ENCODE measurements around the gene ZBTB18. TPM values are rescaled to one million over a fixed set of nuclear protein-coding genes. Genes with fewer than 3 reads are reported as not detected.

The ZBTB18 gene
- polyA plus RNA-seq, 1 of the 3 experiments (the other 2 are of a cell fraction): 19.3 TPM

DNA sequence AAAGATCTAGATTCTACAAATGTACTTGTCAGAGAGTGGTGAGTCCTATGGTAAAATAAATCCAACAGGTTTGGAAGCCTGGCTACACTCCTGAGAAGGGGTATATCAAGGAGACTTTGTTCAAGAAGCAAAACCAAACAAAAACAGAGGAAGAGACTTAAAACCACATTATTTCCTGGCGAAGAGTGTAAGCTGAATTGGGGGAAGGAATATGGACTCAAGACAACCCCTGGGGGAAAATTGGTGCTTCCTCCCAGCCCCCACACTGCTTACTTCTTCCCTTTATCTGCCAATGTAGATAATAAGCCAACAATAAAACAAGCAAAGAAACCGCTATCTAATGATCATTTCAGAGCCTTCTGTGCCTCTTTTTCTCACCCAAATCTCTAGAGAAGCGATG, 48.4 kb upstream of the ZBTB18 start:
- ChIA-PET CTCF (no interaction called here), POLR2A (no interaction called here)
- DNase-seq: no peak
- H4K20me1 ChIP-seq (ENCODE audit: insufficient read depth): no peaks in the 10 kb centered on the region
- TF ChIP-seq, protein P1, sequence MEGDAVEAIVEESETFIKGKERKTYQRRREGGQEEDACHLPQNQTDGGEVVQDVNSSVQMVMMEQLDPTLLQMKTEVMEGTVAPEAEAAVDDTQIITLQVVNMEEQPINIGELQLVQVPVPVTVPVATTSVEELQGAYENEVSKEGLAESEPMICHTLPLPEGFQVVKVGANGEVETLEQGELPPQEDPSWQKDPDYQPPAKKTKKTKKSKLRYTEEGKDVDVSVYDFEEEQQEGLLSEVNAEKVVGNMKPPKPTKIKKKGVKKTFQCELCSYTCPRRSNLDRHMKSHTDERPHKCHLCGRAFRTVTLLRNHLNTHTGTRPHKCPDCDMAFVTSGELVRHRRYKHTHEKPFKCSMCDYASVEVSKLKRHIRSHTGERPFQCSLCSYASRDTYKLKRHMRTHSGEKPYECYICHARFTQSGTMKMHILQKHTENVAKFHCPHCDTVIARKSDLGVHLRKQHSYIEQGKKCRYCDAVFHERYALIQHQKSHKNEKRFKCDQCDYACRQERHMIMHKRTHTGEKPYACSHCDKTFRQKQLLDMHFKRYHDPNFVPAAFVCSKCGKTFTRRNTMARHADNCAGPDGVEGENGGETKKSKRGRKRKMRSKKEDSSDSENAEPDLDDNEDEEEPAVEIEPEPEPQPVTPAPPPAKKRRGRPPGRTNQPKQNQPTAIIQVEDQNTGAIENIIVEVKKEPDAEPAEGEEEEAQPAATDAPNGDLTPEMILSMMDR (IDR thresholded peaks at IDR 0.05): no peak
- no peak for TF ChIP-seq POLR2AphosphoS5 (IDR thresholded peaks at IDR 0.05; ENCODE audit: low read depth, low read length)
- no peaks in the 10 kb centered on the region for H3K79me2 ChIP-seq (ENCODE audit: insufficient read depth)
- no peaks in the 10 kb centered on the region for H3K27me3 ChIP-seq (ENCODE audit: insufficient read depth)
- no peak overlapping the region for H3K4me3 ChIP-seq (ENCODE audit: low read depth in 2 of 2, low read length in 1 of 2)
- H3K9me3 ChIP-seq: no peaks in the 10 kb centered on the region
- no peaks in the 10 kb centered on the region for H3K36me3 ChIP-seq (replicated peaks in 1 of 2; ENCODE audit: control insufficient read depth in 1 of 2, insufficient read depth in 2 of 2, low read length in 1 of 2)
- H2AFZ ChIP-seq (ENCODE audit: low read depth): no peak overlapping the region
- H3K4me1 ChIP-seq (ENCODE audit: control insufficient read depth in 1 of 2, insufficient read depth in 2 of 2, low read depth in 1 of 2, low read length in 1 of 2): no peaks in the 10 kb centered on the region
- 89% methylated on average over 3 of the region's 3 CpGs for WGBS (ENCODE audit: low lambda C conversion rate)
- H3F3A ChIP-seq (replicated peaks; ENCODE audit: insufficient read depth): no peaks in the 10 kb centered on the region
- no peak overlapping the region for H3K9ac ChIP-seq
- H3K9me2 ChIP-seq: no peaks in the 10 kb centered on the region
- no peak overlapping the region for H3K4me2 ChIP-seq
- no peak overlapping the region for H3K27ac ChIP-seq (ENCODE audit: low read depth in 2 of 2, low read length in 1 of 2)

DNA sequence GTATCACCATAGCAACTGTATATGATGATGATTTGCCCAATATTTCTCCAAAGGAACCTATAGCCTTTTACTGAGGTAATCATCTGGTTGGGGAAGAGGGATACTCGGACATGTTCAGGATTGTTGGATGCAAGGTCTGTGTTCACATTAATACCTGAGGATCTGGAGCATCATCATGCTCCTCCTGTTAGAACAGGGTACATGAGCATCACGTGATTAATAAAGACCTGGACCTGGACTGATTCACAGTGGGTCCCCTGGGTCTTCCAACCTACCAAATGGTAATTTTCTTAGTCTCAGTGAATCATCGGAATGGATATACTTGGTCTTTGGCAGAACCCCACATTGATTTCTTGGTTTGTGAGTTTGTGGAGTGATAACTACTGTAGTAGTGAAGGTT, 45.6 kb upstream of the ZBTB18 start:
- Histone ChIP-seq H3K27me3 (ENCODE audit: insufficient read depth) (no peaks in the 10 kb centered on the region), H3K79me2 (ENCODE audit: insufficient read depth) (no peaks in the 10 kb centered on the region), H2AFZ (ENCODE audit: low read depth) (no peak overlapping the region), H3K4me3 (ENCODE audit: low read depth in 2 of 2, low read length in 1 of 2) (no peak overlapping the region), H3K9me3 (no peaks in the 10 kb centered on the region), H3K36me3 (replicated peaks in 1 of 2; ENCODE audit: control insufficient read depth in 1 of 2, insufficient read depth in 2 of 2, low read length in 1 of 2) (no peaks in the 10 kb centered on the region), H3K27ac (ENCODE audit: low read depth in 2 of 2, low read length in 1 of 2) (no peak overlapping the region), H3K4me2 (no peak overlapping the region), H3K4me1 (ENCODE audit: control insufficient read depth in 1 of 2, insufficient read depth in 2 of 2, low read depth in 1 of 2, low read length in 1 of 2) (peaks cover 0 to 8% of the 10 kb centered on the region in 2 experiments; a peak in 2 of 4 replicates), H3K9me2 (no peaks in the 10 kb centered on the region), H4K20me1 (ENCODE audit: insufficient read depth) (no peaks in the 10 kb centered on the region), H3F3A (replicated peaks; ENCODE audit: insufficient read depth) (peaks cover under 1% of the 10 kb centered on the region), H3K9ac (no peak overlapping the region)
- DNase-seq: no peak
- ChIA-PET CTCF (no interaction called here), POLR2A (no interaction called here)
- no peak for TF ChIP-seq JUND (IDR thresholded peaks at IDR 0.05)
- TF ChIP-seq SMC3 (IDR thresholded peaks at IDR 0.05; ENCODE audit: low read depth, low read length): no peak
- no peak for TF ChIP-seq SIN3A (IDR thresholded peaks at IDR 0.05; ENCODE audit: borderline replicate concordance, low read depth, low read length)
- no peak for TF ChIP-seq MEF2A (IDR thresholded peaks at IDR 0.05; ENCODE audit: borderline replicate concordance, low read depth)
- no peak for TF ChIP-seq TAF1 (IDR thresholded peaks at IDR 0.05; ENCODE audit: borderline replicate concordance, low read depth, low read length)
- TF ChIP-seq RFX5 (IDR thresholded peaks at IDR 0.05; ENCODE audit: low read length): no peak
- 47% methylated on average over 3 of the region's 3 CpGs for WGBS (ENCODE audit: low lambda C conversion rate)

DNA sequence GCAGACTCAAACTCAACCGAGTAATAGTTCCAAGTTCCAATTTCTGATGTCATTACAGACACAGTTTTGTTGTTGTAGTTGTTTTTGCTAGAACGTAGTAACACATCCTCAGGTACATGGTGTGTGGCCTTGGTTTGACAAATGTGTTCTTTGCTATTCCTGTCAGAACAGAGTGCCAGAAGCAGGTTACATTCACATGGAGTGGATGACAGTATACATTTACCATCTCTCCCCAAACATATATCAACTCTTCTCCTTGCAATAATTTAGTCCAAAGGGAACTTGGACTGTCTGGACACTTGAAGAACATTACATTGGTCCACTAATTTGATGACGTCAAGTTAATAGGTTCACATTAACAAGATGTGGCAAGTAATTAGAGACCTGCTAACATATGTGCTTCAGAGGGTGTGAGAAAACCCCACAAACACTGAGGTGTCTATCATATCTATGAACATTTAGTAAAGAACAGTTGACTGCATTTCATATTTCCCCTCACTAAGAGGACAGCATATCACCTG, 44.6 kb upstream of the ZBTB18 start:
- ChIA-PET POLR2A (no interaction called here), CTCF (interaction anchor here (0.9 kb wide), 1 partner anchor 18 kb away, joined by 3 read pairs; no protein-coding TSS in a partner anchor)
- Histone ChIP-seq H3K36me3 (replicated peaks in 1 of 2; ENCODE audit: control insufficient read depth in 1 of 2, insufficient read depth in 2 of 2, low read length in 1 of 2) (no peaks in the 10 kb centered on the region), H4K20me1 (ENCODE audit: insufficient read depth) (no peaks in the 10 kb centered on the region), H3K4me1 (ENCODE audit: control insufficient read depth in 1 of 2, insufficient read depth in 2 of 2, low read depth in 1 of 2, low read length in 1 of 2) (peaks cover 3 to 13% of the 10 kb centered on the region in 2 experiments; a peak in 3 of 4 replicates), H3K4me3 (ENCODE audit: low read depth in 2 of 2, low read length in 1 of 2) (no peak overlapping the region), H3K9ac (no peak overlapping the region), H3F3A (replicated peaks; ENCODE audit: insufficient read depth) (peaks cover 9% of the 10 kb centered on the region), H2AFZ (ENCODE audit: low read depth) (no peak overlapping the region), H3K4me2 (no peak overlapping the region), H3K27me3 (ENCODE audit: insufficient read depth) (no peaks in the 10 kb centered on the region), H3K27ac (ENCODE audit: low read depth in 2 of 2, low read length in 1 of 2) (no peak overlapping the region), H3K9me3 (no peaks in the 10 kb centered on the region), H3K79me2 (ENCODE audit: insufficient read depth) (no peaks in the 10 kb centered on the region), H3K9me2 (no peaks in the 10 kb centered on the region)
- WGBS (ENCODE audit: low lambda C conversion rate): 56% methylated on average over 3 of the region's 3 CpGs
- no peak for DNase-seq
- TF ChIP-seq GATA2 (CRISPR knock-in tag; IDR thresholded peaks at IDR 0.05): no peak
- TF ChIP-seq, protein P2, sequence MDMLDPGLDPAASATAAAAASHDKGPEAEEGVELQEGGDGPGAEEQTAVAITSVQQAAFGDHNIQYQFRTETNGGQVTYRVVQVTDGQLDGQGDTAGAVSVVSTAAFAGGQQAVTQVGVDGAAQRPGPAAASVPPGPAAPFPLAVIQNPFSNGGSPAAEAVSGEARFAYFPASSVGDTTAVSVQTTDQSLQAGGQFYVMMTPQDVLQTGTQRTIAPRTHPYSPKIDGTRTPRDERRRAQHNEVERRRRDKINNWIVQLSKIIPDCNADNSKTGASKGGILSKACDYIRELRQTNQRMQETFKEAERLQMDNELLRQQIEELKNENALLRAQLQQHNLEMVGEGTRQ (IDR thresholded peaks at IDR 0.05; ENCODE audit: borderline replicate concordance, low read depth, low read length): no peak
- TF ChIP-seq FOSL2 (IDR thresholded peaks at IDR 0.05; ENCODE audit: borderline replicate concordance, low read depth): no peak
- no peak for TF ChIP-seq RCOR1 (IDR thresholded peaks at IDR 0.05; ENCODE audit: low read length)
- TF ChIP-seq, protein P1 (IDR thresholded peaks at IDR 0.05): no peak
- TF ChIP-seq FOXJ3 (CRISPR knock-in tag; IDR thresholded peaks at IDR 0.05): no peak
- TF ChIP-seq ELF1 (IDR thresholded peaks at IDR 0.05): no peak
- no peak for TF ChIP-seq YY1 (IDR thresholded peaks at IDR 0.05; ENCODE audit: low read depth)
- no peak for TF ChIP-seq TAF1 (IDR thresholded peaks at IDR 0.05; ENCODE audit: borderline replicate concordance, low read depth, low read length)
- TF ChIP-seq SIN3A (IDR thresholded peaks at IDR 0.05; ENCODE audit: borderline replicate concordance, low read depth, low read length): no peak
- TF ChIP-seq TCF12 (IDR thresholded peaks at IDR 0.05): no peak

Measured in SK-N-SH (cell line).